GM21737 (cell line): ENCODE data around the gene GGTLC2.
"Not testable (repeated sequence)": the region's sequence is repeated elsewhere in the genome, so short reads cannot be mapped to it uniquely, and the experiment has no call there.

Experiments
- ATAC-seq: cut with Tn5 transposase; IDR thresholded peaks from one replicate; pipeline ENCODE4 v1.9.1; 2021; ENCODE audit warnings: mild to moderate bottlenecking, moderate library complexity; ENCODE audit not compliant: unreplicated experiment

The GGTLC2 gene

GRCh38 chr22:22636260-22636659, 8.2 kb upstream of the GGTLC2 start:
- ATAC-seq, result not testable (repeated sequence)

GRCh38 chr22:22638313-22638712, 6.1 kb upstream of the GGTLC2 start:
- ATAC-seq, result not testable (repeated sequence)

GRCh38 chr22:22642255-22642654, 2.2 kb upstream of the GGTLC2 start:
- not testable (repeated sequence) for ATAC-seq

GRCh38 chr22:22645969-22646368, 1.6 kb downstream of the GGTLC2 start:
- not testable (repeated sequence) for ATAC-seq

GRCh38 chr22:22647952-22648351, 3.5 kb downstream of the GGTLC2 start:
- ATAC-seq, result not testable (repeated sequence)

GRCh38 chr22:22648863-22649536, 4.6 kb downstream of the GGTLC2 start:
- not testable (repeated sequence) for ATAC-seq

- not testable (repeated sequence) for ATAC-seq
Observed at GRCh38 chr22:22649761-22650160, 5.3 kb downstream of the GGTLC2 start.

GRCh38 chr22:22650398-22650797, 6.0 kb downstream of the GGTLC2 start:
- ATAC-seq, result not testable (repeated sequence)

- ATAC-seq, result not testable (repeated sequence)
Observed at GRCh38 chr22:22650803-22651515, 6.5 kb downstream of the GGTLC2 start.

GRCh38 chr22:22651593-22651992, 7.2 kb downstream of the GGTLC2 start:
- ATAC-seq, result not testable (repeated sequence)

- not testable (repeated sequence) for ATAC-seq
Observed at GRCh38 chr22:22652102-22652501, 7.7 kb downstream of the GGTLC2 start.

- not testable (repeated sequence) for ATAC-seq
Observed at GRCh38 chr22:22652573-22652972, 8.2 kb downstream of the GGTLC2 start.

- ATAC-seq, result not testable (repeated sequence)
Observed at GRCh38 chr22:22653677-22654381, 9.4 kb downstream of the GGTLC2 start.

GRCh38 chr22:22655452-22656290, 11.3 kb downstream of the GGTLC2 start:
- ATAC-seq, result no peak

GRCh38 chr22:22657712-22658111, 13.3 kb downstream of the GGTLC2 start:
- ATAC-seq, result no peak

GRCh38 chr22:22661275-22661674, 16.9 kb downstream of the GGTLC2 start:
- ATAC-seq, result no peak

GRCh38 chr22:22662095-22662494, 17.7 kb downstream of the GGTLC2 start:
- ATAC-seq, result no peak

- no peak for ATAC-seq
Observed at GRCh38 chr22:22663861-22664800, 19.7 kb downstream of the GGTLC2 start.

- no peak for ATAC-seq
Observed at GRCh38 chr22:22666307-22667091, 22.1 kb downstream of the GGTLC2 start.
